HG02763 (cell line): ENCODE measurements around the gene MBD3L2B.

Experiments used
- ATAC-seq: cut with Tn5 transposase; IDR thresholded peaks from one replicate; pipeline ENCODE4 v1.9.1; 2021; ENCODE audit warnings: mild to moderate bottlenecking, moderate library complexity; ENCODE audit not compliant: unreplicated experiment

MBD3L2B gene

GRCh38 chr19:7013678-7014077 is 7.6 kb downstream of the MBD3L2B start:
- no peak for ATAC-seq

GRCh38 chr19:7010722-7011593 is 10.3 kb downstream of the MBD3L2B start:
- no peak for ATAC-seq

GRCh38 chr19:7007859-7008258 is 13.4 kb downstream of the MBD3L2B start:
- no peak for ATAC-seq

GRCh38 chr19:7006135-7006704 is 15.0 kb downstream of the MBD3L2B start:
- no peak for ATAC-seq

- no peak for ATAC-seq
These were observed 16.8 kb downstream of the MBD3L2B start for GRCh38 chr19:7004313-7004931.

- ATAC-seq, result no peak
These were observed 20.4 kb downstream of the MBD3L2B start for GRCh38 chr19:7000816-7001215.

- ATAC-seq, result no peak
These were observed 20.9 kb downstream of the MBD3L2B start for GRCh38 chr19:7000333-7000732.

- ATAC-seq, result no peak
These were observed 21.3 kb downstream of the MBD3L2B start for GRCh38 chr19:6999933-7000332.

GRCh38 chr19:6997679-6998445 is 23.4 kb downstream of the MBD3L2B start:
- no peak for ATAC-seq

GRCh38 chr19:6996810-6997209 is 24.4 kb downstream of the MBD3L2B start:
- no peak for ATAC-seq

GRCh38 chr19:6995054-6995453 is 26.2 kb downstream of the MBD3L2B start:
- ATAC-seq, result no peak

- ATAC-seq, result no peak
These were observed 33.0 kb downstream of the MBD3L2B start for GRCh38 chr19:6988257-6988656.

GRCh38 chr19:6987850-6988249 is 33.4 kb downstream of the MBD3L2B start:
- no peak for ATAC-seq

GRCh38 chr19:6983448-6983847 is 37.8 kb downstream of the MBD3L2B start:
- ATAC-seq, result no peak

GRCh38 chr19:6979399-6979798 is 41.8 kb downstream of the MBD3L2B start:
- ATAC-seq, result no peak

- ATAC-seq, result no peak
These were observed 45.0 kb downstream of the MBD3L2B start for GRCh38 chr19:6976197-6976596.

- no peak for ATAC-seq
These were observed 49.9 kb downstream of the MBD3L2B start for GRCh38 chr19:6971366-6971765.

GRCh38 chr19:6970443-6970842 is 50.8 kb downstream of the MBD3L2B start:
- no peak for ATAC-seq

- ATAC-seq, result no peak
These were observed 51.2 kb downstream of the MBD3L2B start for GRCh38 chr19:6970021-6970420.

- no peak for ATAC-seq
These were observed 51.7 kb downstream of the MBD3L2B start for GRCh38 chr19:6969490-6969889.
